ENCODE measurements around the gene SLC19A2. TPM values are rescaled to one million over a fixed set of nuclear protein-coding genes. Genes with fewer than 3 reads are reported as not detected.

The SLC19A2 gene
- total and polyA plus RNA-seq, 2 donors (not counting 3 experiments of a cell fraction or from before 2014, with no cell fraction given) = 5.2 to 5.4 TPM

- Histone ChIP-seq H3K4me2 (ENCODE audit: insufficient read depth, low read length) (no peak overlapping the region), H3K27ac (ENCODE audit: insufficient read depth, low read depth, low read length) (no peak overlapping the region), H3K9me1 (replicated peaks; ENCODE audit: control insufficient read depth, extremely low read depth, insufficient read depth, low read length) (no peaks in the 10 kb centered on the region), H3K27me3 (ENCODE audit: control insufficient read depth in 2 of 2, insufficient read depth in 2 of 2, low read length in 2 of 2) (no peaks in the 10 kb centered on the region), H4K20me1 (replicated peaks; ENCODE audit: control insufficient read depth, extremely low read depth, insufficient read depth, low read length) (no peaks in the 10 kb centered on the region), H3K4me1 (ENCODE audit: control insufficient read depth, extremely low read depth, insufficient read depth, low read length) (no peaks in the 10 kb centered on the region), H3K9me3 (replicated peaks; ENCODE audit: control insufficient read depth, insufficient read depth, low read length) (no peaks in the 10 kb centered on the region), H3K79me2 (ENCODE audit: control insufficient read depth, insufficient read depth, low read length) (no peaks in the 10 kb centered on the region), H3K36me3 (ENCODE audit: control insufficient read depth in 2 of 2, extremely low read depth in 1 of 2, insufficient read depth in 2 of 2, low read length in 2 of 2) (no peaks in the 10 kb centered on the region), H3K9ac (replicated peaks; ENCODE audit: extremely low read depth, insufficient read depth, low read length) (no peak overlapping the region), H3K4me3 (replicated peaks in 1 of 3; ENCODE audit: insufficient read depth in 1 of 3, low read depth in 1 of 3, low read length in 3 of 3) (no peak overlapping the region), H2AFZ (ENCODE audit: low read depth, low read length) (no peak overlapping the region)
- CTCF ChIA-PET = no interaction called here
- no peak for FAIRE-seq
- BruUV-seq (replicated peaks) = no TSS peak
- TF ChIP-seq EZH2 (IDR thresholded peaks at IDR 0.05; ENCODE audit: borderline replicate concordance, low read depth, low read length, severe bottlenecking) = no peak
- POLR2A ChIA-PET = no interaction called here
- DNase-seq (ENCODE audit: low read depth, low spot score) = no peak
- dilution Hi-C loops (cut with MboI; ENCODE audit: extremely low pct_ligation_motif_present, low sequenced_read_pairs) = no loop called here
- intact Hi-C loops (cut with micrococcal nuclease) = no loop called here
Observed at GRCh38 chr1:169495916-169496315, 10.2 kb upstream of the SLC19A2 start.

- no peaks in the 10 kb centered on the region for H3K9me3 ChIP-seq (replicated peaks; ENCODE audit: control insufficient read depth, insufficient read depth, low read length)
- H3K4me3 ChIP-seq (replicated peaks in 1 of 3; ENCODE audit: insufficient read depth in 1 of 3, low read depth in 1 of 3, low read length in 3 of 3) = no peak overlapping the region
- no peaks in the 10 kb centered on the region for H3K27me3 ChIP-seq (ENCODE audit: control insufficient read depth in 2 of 2, insufficient read depth in 2 of 2, low read length in 2 of 2)
- no peaks in the 10 kb centered on the region for H4K20me1 ChIP-seq (replicated peaks; ENCODE audit: control insufficient read depth, extremely low read depth, insufficient read depth, low read length)
- H3K4me1 ChIP-seq (ENCODE audit: control insufficient read depth, extremely low read depth, insufficient read depth, low read length) = no peaks in the 10 kb centered on the region
- TF ChIP-seq EZH2 (IDR thresholded peaks at IDR 0.05; ENCODE audit: borderline replicate concordance, low read depth, low read length, severe bottlenecking) (no peak), MAX (IDR thresholded peaks at IDR 0.05; ENCODE audit: insufficient read depth, insufficient read length) (no peak), POLR2AphosphoS5 (IDR thresholded peaks at IDR 0.05; ENCODE audit: insufficient read depth, low read depth, low read length) (no peak), MYC (IDR thresholded peaks at IDR 0.05; ENCODE audit: low read depth, low read length) (no peak), FOS (IDR thresholded peaks at IDR 0.05; ENCODE audit: borderline replicate concordance, insufficient read depth, low read length) (no peak), CTCF (IDR thresholded peaks at IDR 0.05; ENCODE audit: extremely low read depth in 1 of 2, insufficient read depth in 1 of 2, low read depth in 1 of 2, low read length in 2 of 2) (no peak), JUN (IDR thresholded peaks at IDR 0.05; ENCODE audit: borderline replicate concordance, insufficient read depth, insufficient read length, low read depth) (no peak), GATA2 (IDR thresholded peaks at IDR 0.05; ENCODE audit: insufficient read depth, insufficient read length, low read depth, low read length) (no peak), POLR2A (IDR thresholded peaks at IDR 0.05; ENCODE audit: low read depth, low read length) (no peak)
- FAIRE-seq = peak; percentile 12
- dilution Hi-C loops (cut with MboI; ENCODE audit: extremely low pct_ligation_motif_present, low sequenced_read_pairs) = no loop called here
- H3K36me3 ChIP-seq (ENCODE audit: control insufficient read depth in 2 of 2, extremely low read depth in 1 of 2, insufficient read depth in 2 of 2, low read length in 2 of 2) = no peaks in the 10 kb centered on the region
- DNase-seq (ENCODE audit: low read depth, low spot score) = no peak
- H3K27ac ChIP-seq (ENCODE audit: insufficient read depth, low read depth, low read length) = no peak overlapping the region
- H3K4me2 ChIP-seq (ENCODE audit: insufficient read depth, low read length) = no peak overlapping the region
- no peak overlapping the region for H2AFZ ChIP-seq (ENCODE audit: low read depth, low read length)
- CTCF ChIA-PET = no interaction called here
- POLR2A ChIA-PET = no interaction called here
- intact Hi-C loops (cut with micrococcal nuclease) = no loop called here
- BruUV-seq (replicated peaks) = no TSS peak
- no peaks in the 10 kb centered on the region for H3K9me1 ChIP-seq (replicated peaks; ENCODE audit: control insufficient read depth, extremely low read depth, insufficient read depth, low read length)
- no peaks in the 10 kb centered on the region for H3K79me2 ChIP-seq (ENCODE audit: control insufficient read depth, insufficient read depth, low read length)
- H3K9ac ChIP-seq (replicated peaks; ENCODE audit: extremely low read depth, insufficient read depth, low read length) = no peak overlapping the region
Observed at GRCh38 chr1:169495046-169495775, 9.5 kb upstream of the SLC19A2 start.

All from endothelial cell of umbilical vein (primary cell).